Measurements from ENCODE around the gene TNS3. TPM values are rescaled to one million over a fixed set of nuclear protein-coding genes. Genes with fewer than 3 reads are reported as not detected.

The TNS3 gene
- total and polyA plus RNA-seq, 2 of the 13 experiments (the other 11 are each of a cell fraction or from before 2014, with no cell fraction given) = 52.9 to 55.7 TPM

- TF ChIP-seq BCLAF1 (IDR thresholded peaks at IDR 0.05) (no peak), ZNF839 (CRISPR knock-in tag; IDR thresholded peaks at IDR 0.05; ENCODE audit: borderline replicate concordance) (no peak), KLF6 (CRISPR knock-in tag; IDR thresholded peaks at IDR 0.05) (no peak), DZIP1 (CRISPR knock-in tag; IDR thresholded peaks at IDR 0.05) (no peak), CAMTA2 (CRISPR knock-in tag; IDR thresholded peaks at IDR 0.05; ENCODE audit: borderline replicate concordance) (no peak), ZNF687 (CRISPR knock-in tag; IDR thresholded peaks at IDR 0.05) (peak; percentile 30; the same call in 1 of the 2 replicates), ZNF83 (CRISPR knock-in tag; IDR thresholded peaks at IDR 0.05; ENCODE audit: borderline replicate concordance) (no peak)
Observed at GRCh38 chr7:47380325-47381133, 201.4 kb downstream of the TNS3 start (continued).

All from HepG2 (cell line).